ENCODE data around the gene FBXL16.

FBXL16 gene

DNA sequence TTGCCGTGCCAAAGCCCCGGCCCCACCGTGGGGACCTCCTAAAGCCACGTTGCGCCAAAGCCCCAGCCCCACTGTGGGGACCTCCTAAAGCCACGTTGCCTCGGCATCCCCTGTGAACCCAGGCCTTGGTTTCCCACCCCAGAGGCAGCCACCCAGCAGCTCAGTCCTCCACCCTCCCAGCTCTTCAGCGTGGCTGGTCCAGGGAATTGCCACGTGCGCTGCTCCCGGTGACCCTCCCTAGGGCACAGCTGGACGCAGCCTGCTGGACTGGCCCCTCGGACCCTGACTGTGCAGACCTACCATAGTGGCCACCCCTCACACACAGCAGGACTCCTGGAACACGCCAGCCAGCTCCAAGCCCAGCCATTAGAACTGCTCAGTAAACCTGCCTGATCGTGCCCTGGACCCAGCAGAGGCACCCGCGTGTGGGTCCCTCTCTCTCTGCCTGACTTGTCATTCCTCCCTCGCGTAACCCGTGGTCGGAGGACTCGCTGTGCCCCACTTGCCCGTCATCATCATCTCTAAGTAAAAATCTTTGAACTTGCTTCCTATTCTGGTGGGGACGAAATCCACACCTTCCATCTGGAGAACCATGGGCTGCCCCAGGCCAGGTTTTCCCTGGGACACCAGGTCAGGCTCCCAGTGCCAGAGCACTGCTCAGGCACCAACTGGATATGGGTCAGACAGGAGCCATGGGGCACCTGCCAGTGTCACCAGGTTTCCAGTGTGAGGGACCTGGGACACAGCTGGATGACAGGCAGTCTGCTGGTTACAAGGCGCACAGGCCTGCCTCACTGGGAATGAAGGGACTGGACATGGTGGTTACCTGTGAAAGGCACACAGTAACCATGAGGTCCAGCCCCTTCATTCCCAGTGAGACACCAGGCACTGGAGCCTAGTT, 29.6 kb upstream of the FBXL16 start:
- no peak for DNase-seq (ENCODE audit: low read depth)

DNA sequence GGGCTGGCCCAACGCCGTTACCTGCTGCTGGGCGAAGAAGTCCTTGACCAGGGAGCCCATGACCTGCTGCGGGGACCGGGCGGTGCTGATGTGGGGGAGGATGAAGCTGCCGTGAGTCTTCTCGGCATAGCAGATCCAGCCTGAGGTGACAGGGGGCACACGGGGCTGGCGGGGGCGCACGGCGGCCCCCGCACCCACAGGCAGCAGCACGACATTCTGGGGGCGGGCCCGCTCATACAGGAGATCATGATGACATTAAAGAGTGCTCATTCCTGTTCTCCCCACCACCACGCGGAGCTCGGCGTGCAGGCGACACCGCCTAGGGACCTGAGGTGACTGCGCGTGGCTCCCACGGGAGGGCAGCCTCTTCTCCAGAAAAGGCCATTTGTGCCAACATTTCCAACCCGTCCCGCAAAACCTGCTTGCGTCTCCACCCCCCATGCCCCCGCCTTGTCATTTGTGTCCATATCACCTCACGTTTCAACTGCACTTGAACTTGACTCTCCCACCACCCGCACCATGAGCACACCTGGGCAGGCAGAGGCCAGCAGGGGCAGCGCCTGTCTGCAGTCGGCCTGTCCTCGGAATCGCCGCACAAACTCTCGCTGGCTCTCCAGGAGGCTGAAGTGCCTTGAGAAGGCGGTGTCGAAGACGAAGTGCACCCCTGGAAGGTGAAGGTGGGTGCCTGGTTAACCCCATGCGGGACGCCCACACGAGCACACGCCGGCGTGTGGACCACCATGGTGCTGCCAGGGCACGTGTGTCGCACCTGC, 28.8 kb upstream of the FBXL16 start:
- DNase-seq (ENCODE audit: low read depth): no peak

DNA sequence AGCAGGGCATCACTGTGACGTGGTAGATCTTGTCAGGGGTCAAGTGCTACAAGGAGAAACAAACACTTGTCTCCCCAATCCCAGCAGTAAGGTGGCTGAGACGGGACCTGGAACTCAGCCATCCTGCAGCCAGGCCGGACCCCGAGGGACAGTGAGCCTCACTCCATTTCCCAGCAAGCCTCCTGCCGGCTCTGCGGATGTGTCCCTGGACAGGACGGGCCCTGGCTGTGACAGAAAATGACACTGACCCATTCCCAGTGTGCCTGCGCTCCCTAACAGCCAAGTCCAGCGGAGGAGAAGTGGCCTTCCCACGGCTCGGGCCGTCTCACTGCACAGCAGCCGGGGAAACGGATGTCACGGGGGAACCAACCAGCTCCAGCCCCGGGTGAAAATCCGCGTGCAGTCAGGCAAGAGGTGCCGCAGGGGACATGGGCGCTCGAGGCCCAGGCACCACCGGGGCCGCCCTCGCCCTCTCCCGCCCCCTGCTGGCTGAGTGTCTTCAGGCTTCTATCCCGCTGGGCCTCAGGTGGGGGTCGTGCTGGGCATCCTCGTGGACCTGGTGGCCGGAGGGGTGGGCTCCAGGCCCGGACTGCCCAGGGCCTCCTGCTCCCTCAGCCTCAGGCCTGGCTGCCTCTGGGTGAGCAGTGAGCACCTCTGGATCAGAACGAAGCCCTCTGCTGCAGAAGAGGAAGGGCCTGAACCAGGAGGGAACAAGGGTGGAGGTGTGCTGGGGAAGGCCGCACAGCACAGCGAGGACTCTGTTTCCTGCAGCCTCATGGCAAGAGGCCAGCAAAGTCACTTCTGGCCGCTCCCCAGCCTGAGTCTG, 28.0 kb upstream of the FBXL16 start:
- DNase-seq (ENCODE audit: low read depth): peak; percentile 24

- DNase-seq (ENCODE audit: low read depth): peak; percentile 54
These were observed 27.3 kb upstream of the FBXL16 start for GRCh38 chr16:732936-733335.

DNA sequence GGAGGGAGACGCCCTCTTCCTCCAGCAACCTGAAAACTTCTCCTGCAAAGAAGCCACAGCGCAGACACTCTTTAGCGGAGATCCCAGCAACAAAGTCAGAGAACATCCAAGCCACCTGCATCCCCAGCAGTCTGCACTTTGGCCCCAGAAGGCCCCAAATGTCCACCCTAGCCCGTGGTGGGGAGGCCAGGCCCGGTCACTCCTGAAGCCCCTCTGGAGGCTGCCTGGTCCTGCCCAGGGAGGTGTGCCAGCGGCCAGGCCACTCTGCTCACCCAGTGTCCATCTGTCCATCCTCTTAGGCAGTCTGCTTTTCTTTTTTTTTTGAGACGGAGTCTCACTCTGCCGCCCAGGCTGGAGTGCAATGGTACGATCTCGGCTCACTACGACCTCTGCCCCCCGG, 26.7 kb upstream of the FBXL16 start:
- DNase-seq (ENCODE audit: low read depth): no peak

DNA sequence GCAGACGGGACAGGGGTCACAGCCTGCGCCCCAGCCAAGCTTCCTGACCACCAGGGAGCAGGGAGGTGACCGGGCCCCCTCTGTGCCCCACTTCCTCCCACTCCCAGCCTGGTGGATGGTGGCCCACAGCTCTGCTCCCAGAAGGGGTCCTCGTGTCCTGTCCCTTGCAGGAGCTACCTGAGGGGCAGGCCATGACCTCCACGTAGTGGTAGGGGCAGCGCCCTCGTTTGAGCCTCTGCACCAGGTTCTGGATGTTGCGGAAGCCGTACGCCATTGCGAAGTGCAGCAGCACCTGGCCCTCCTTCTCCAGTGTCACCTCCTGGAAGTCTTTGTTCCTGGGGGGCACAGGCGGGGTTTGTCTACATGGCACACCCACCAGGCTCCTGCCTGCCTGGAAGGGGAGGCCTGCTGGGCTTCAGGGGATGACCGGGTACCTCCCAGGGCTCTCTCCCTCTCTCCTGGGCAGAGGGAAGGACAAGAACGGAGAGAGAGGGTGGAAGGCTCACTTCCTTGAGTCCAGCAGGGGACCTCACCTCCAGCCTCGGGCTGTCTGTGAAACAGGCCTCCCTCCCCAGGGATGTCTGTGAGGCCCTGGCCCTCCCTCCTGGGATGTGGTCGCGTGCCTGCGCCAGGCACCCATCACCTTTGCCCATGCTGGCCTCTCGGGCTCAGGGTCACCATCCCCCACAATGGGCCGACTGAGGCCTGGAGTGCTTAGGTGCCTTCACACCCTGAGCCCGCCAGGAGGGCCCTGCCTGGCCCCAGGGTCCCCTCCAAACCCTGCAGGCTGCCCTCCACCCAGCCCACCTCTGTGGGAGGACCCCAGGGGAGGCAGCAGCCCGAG, 25.3 kb upstream of the FBXL16 start:
- no peak for DNase-seq (ENCODE audit: low read depth)

- DNase-seq (ENCODE audit: low read depth): no peak
These were observed 24.4 kb upstream of the FBXL16 start for GRCh38 chr16:729768-730665.

DNA sequence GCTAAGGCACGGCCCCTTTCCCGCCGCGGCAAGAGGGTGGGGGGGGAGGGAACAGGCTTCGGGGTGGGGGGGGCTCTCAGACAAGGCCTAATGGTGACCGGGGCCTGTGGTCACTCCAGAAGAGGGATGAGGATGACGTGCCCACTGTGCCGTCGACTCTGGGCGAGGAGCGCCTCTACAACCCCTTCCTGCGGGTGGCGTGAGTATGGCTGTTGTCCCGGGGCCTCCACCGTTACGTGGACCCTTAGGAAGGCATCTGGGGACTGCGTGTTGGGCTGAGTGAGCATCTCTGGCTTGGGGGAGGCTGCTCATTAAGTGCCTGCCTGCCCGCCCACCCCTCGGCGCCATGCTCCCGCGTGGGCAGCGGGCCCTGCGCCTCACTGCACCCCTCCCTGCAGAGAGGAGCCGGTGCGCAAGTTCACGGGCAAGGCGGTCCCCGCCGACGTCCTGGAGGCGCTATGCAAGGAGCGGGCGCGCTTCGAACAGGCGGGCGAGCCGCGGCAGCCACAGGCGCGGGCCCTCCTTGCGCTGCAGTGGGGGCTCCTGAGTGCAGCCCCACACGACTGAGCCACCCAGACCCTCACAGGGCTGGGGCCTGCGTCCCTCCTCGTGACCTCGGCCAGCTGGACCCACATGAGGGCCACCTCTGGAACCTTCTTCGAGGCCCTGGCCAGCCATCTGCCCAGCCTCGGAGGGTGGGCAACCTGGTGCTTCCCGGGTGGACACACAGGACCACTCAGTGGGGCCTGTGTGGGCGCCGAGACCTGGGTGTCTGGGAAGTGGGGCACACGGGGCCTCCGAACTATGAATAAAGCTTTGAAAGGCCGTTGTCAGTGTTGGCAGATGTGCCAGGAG, 23.5 kb upstream of the FBXL16 start:
- no peak for DNase-seq (ENCODE audit: low read depth)

- DNase-seq (ENCODE audit: low read depth): peak; percentile 81
These were observed 22.7 kb upstream of the FBXL16 start for GRCh38 chr16:728131-728889.

GRCh38 chr16:727291-727977, 21.8 kb upstream of the FBXL16 start:
- DNase-seq (ENCODE audit: low read depth): no peak

DNA sequence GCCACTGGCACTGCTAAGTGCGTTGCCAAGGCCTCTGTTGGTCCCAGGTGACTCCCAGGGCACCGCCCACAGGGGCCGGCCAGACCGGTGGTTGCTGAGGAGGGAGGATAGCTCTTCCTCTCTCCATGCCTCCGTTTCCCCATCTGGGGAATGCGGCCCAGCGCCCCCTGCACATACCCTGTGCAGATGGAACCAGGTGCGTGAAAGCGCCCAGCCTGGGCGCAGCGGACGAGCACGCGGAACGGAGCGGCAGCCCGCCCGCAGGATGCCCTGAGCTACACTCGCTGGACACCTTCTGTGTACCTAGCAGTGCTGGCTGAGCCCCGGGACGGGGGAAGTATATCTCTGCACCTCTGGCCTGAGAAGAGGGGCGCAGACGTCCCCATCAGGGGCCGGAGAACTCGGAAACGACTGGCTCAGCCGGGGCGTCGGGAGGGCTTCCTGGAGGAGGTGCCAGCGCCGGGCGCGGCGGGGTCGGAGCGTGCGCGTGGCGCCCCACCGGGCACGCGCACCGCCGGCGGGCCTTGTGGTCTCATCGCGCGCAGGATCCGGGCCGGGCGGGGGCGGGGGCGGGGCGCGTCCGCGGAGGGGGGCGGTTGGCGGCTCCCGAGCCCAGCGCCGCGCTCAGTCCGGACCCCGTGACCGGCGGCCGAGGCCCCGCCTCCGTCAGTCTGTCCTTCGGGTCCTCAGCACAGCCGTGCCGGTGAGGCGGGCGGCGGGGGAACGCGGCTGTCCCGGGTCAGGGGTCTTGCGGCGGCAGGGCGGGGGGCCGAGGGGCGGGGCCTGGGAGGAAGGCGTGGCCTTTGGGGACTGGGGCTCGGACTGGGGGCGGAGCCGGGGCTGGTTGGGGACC, 21.1 kb upstream of the FBXL16 start, which contains the start of the genes CCDC78 and HAGHL:
Gene CCDC78, minus strand, starts transcription at position 6 of the 853 bp plus-strand sequence. CDS start 76 bp downstream, outside the sequence.
Gene HAGHL, plus strand, starts transcription at position 669 of the 853 bp plus-strand sequence. CDS start 404 bp downstream, outside the sequence.
- peak; percentile 52 for DNase-seq (ENCODE audit: low read depth)

DNA sequence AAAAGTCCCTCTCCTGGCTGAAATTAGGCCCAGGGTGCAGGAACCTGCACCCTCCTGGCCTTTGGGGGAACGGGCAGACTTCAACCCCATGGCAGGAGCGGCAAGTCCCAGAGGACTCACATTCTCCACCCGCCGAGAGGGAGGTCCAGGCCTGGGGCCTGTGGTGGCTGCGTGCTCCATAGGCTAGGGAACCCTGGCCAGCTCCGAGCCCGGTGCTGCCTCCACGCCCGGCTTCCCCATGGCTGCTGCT, 20.5 kb upstream of the FBXL16 start:
- no peak for DNase-seq (ENCODE audit: low read depth)

GRCh38 chr16:725463-726187, 20.0 kb upstream of the FBXL16 start:
- no peak for DNase-seq (ENCODE audit: low read depth)

GRCh38 chr16:725041-725376, 19.4 kb upstream of the FBXL16 start:
- DNase-seq (ENCODE audit: low read depth): no peak

DNA sequence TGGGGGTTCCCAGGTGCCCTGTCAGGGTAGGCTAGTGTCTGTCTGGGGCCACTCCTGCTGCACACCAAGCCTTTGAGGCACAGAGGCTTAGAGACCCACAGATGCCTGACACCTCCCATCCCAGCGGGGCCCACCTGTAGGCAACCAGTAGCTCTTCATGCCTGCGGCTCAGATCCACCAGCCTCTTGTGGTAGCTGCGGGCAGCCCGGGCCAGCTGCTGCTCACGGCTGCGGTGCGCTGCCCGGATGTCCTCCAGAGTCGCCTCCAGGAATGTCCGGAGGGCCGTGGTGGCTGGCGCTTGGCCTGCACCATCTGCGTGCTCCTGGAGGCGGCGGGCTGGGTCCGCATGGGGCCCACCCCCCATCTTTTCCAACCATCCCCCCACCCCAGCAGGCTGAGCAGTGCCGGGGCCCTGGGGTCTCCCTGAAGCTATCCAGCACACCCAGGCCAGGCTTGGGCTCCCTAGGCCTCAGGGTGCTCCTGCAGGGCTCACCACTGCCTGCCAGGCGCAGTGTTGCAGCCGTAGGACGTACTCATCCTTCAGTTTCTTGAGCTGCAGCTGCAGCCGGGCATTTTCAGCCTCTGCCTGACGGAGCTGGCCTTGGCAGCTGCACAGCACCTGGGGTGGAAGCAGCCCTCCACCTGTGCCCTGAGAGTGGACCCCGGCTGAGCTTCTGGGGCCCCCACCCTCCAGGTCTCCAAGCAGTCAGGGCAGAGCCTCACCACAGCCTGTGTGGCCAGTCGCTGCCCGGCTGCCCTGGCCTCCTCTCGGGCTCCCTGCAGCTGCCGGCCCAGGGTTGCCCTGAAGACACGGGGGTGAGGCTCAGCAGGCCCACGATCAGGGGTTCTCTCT, 18.8 kb upstream of the FBXL16 start:
- DNase-seq (ENCODE audit: low read depth): no peak

DNA sequence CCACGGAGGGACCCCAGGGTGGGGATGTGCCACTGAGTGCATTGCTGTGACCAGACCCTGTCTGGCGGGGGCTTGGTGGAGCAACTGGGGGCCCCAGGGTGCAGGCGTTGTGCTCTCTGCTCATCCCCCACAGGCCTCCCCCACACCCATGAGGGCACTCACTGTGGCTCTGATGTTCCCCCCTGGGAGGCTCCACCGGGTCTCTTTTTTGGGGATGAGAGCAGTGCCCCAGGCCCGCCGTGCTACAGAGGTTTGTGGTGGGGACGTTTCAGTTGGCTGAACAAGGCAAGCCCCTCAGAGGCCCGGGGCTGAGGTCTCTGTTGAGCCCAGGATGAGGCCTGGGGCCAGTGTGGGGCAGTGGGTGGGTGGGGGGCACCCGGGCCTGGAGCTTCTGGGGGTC, 18.1 kb upstream of the FBXL16 start:
- no peak for DNase-seq (ENCODE audit: low read depth)
